Suppressor macrophage (primary cell): ENCODE measurements around the gene WDR54.
A peak's percentile ranks its signal among the peaks of the same experiment; 100 is the strongest.
"Not testable (repeated sequence)": the region's sequence is repeated elsewhere in the genome, so short reads cannot be mapped to it uniquely, and the experiment has no call there.

Experiments
- DNase-seq, 4 experiments: peaks; one replicate each; pipeline ENCODE4 v3.0.0-alpha.2; 2020 to 2022

The WDR54 gene

GRCh38 chr2:74407682-74408081 lies 13.8 kb upstream of the WDR54 start:
- no peak for DNase-seq

GRCh38 chr2:74413001-74413698 lies 8.4 kb upstream of the WDR54 start:
- DNase-seq = peak; percentile 27 to 58 (median 48)

DNA sequence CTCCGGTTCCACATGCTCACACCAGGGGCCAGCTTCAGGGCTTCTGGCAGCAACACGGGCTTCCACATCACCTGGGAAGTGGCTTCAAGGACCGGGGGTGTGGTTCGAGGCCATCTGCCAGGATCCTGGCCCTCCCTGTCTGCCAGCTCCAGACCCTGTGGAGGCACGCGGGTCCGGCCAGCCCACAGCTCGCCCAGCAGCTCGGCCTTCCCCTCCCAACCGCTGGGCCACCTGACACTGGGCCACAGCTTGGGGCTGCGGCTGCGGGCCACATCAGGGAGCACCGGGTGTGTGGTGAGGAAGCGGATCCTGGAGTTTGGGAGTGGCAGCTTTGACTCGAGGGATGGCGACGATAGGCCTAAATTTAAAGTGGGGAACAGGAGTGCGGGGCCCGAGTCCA lies 7.1 kb upstream of the WDR54 start:
- no peak for DNase-seq

GRCh38 chr2:74414881-74415761 lies 6.4 kb upstream of the WDR54 start:
- peak; percentile 25 to 55 (median 28) for DNase-seq

DNA sequence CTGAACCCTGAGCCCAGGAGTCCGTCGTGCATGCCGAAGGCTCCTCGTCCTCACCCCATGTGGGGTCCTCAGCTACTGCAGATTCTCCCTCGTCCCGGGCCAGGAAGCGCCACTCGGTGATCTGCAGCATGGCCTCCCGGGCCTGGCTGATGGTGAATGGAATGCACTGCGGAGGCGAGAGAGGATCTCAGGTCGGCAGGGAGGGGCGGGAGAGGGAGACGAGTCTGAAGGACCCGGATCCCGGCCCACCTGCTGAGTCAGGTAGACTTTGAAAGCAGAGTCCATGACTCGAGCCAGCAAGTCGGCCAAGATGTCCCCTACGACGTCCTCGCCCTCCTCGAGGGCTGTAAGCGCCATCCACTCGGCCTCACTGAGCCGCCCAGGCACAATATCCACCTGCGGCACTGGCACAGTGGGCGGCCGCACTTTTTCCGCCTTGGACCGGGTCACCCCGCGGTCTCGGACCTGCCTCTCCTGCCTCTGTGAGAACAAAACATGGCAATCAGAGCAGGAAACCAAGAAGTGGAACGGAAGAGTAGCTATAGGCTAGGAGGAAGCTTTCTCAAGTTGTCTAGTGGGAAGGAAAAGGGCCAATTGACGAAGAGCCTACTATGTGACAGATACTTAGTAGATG lies 5.7 kb upstream of the WDR54 start:
- no peak for DNase-seq

DNA sequence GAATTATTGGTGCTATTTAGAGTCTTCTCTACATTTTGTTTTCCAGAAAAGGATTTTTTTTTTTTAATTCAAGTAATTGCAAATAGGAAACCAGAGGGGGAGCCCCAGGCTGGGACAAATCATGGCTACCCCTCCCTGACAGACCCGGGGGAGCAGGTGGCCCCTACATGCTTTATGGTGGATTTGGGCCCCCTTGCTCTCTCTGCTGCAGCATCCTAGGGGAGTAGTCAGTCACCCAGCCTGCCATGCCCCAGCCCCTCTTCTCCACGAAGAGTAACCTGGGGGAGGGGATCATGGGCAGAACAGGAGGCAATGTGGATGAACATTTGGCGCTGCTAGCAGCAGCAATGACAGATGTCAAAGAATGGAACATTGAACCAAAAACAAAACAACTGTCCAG lies 4.8 kb upstream of the WDR54 start:
- no peak for DNase-seq

GRCh38 chr2:74417197-74417596 lies 4.3 kb upstream of the WDR54 start:
- no peak for DNase-seq

- DNase-seq = no peak
Measured at GRCh38 chr2:74417763-74418162, 3.8 kb upstream of the WDR54 start.

GRCh38 chr2:74418312-74418711 lies 3.2 kb upstream of the WDR54 start:
- DNase-seq = no peak

GRCh38 chr2:74419345-74419744 lies 2.2 kb upstream of the WDR54 start:
- DNase-seq = peak in 2 of 4 experiments; percentile 25 to 44

- no peak for DNase-seq
Measured at GRCh38 chr2:74420006-74420405, 1.5 kb upstream of the WDR54 start.

DNA sequence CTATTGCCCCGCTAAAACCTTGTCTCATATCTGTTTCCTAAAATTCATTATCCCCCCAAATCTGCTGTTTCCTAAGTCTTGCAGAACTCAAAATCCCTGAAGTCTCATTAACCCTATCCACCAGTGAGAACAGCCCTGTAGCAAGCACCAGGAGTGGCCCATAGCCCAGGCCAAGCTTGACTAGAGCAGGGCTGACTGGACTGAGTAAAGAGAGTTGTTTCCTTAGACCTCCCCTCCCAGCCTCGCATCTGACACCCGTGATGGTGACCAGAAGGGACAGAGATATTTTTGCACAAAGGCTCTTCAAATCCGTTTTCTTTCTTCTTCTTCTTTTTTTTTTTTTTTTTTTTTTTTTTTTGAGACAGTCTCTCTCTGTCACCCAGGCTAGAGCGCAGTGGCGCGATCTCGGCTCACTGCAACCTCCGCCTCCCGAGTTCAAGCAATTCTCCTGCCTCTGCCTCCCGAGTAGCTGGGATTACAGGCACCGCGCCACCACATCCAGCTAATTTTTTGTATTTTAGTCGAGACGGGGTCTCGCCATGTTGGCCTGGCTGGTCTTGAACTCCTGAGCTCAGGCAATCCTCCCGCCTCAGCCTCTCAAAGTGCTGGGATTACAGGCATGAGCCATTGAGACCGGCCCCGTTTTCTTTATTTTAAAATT lies 957 bp upstream of the WDR54 start:
- not testable (repeated sequence) for DNase-seq

DNA sequence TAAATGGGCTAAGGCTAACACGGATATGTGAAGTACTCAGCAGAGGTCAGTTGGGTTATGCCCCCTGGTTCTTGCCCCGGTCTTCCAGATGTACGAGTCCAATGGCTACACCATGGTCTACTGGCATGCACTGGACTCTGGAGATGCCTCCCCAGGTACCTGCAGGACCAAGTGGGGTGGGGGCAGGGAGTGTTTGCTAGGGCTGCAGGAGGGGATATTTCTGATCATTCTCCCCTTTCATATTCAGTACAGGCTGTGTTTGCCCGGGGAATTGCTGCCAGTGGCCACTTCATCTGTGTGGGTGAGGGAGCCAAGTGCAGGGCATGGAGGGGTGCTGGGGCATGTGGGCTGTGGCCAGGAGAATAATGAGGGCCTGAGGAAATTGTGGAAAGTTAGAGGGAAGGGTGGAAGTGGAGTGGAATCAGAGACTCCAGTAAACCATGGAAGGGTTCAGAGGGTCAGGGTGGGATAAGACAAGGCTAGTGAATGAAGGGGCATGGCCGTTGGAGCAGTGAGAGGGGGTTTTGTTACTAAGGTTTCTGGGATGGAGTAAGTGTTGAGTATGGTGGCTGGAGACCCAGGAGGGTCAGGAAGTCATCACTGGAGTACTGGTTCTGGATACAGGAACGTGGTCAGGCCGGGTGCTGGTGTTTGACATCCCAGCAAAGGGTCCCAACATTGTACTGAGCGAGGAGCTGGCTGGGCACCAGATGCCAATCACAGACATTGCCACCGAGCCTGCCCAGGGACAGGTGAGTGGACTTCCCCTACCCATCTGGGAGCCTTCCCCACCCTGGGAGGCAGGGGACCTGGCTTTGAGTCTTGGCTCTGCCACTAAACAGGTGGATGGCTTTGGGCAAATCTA lies 1.9 kb downstream of the WDR54 start:
- DNase-seq = no peak

- no peak for DNase-seq
Measured at GRCh38 chr2:74424139-74424992, 2.8 kb downstream of the WDR54 start.

- DNase-seq = no peak
Measured at GRCh38 chr2:74424995-74425406, 3.5 kb downstream of the WDR54 start.

- DNase-seq = no peak
Measured at GRCh38 chr2:74425523-74425922, 4.0 kb downstream of the WDR54 start.

DNA sequence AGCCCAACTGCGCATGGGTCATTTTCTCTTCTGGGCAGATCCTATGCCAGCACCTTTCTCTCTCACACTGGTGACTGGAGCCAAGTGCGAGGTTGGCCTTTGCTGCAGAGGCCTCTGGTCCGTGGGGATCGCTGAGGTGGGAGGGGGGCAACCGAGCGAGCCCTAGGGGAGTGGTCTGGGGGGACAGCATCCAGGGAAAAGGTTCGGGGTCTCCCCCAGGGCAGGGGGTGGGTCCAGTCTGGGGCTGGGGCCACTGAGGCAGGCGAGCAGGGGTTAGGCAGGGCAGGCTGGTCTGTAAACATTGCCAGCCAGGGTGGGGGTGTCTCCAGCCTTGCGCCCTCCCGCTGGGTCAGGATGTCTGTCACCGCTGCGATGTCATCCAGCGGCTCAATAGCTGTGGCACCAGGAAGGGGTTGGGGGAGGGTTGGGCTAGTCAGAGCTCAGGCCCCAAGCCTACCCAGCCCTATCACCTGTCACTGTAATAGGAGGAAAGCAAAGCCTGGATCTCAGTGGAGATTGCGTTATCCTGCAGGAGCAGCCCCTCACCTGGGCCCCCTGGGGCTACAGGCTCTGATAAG lies 4.7 kb downstream of the WDR54 start:
- DNase-seq = no peak

GRCh38 chr2:74427551-74427950 lies 6.0 kb downstream of the WDR54 start:
- no peak for DNase-seq

GRCh38 chr2:74428675-74429074 lies 7.1 kb downstream of the WDR54 start:
- no peak for DNase-seq
